HepG2 (cell line): ENCODE measurements around the gene FIBP. TPM values are rescaled to one million over a fixed set of nuclear protein-coding genes. Genes with fewer than 3 reads are reported as not detected.

Experiments used
- BORCS8-MEF2B ChIP-seq: sonication (generic); formaldehyde crosslinking; IDR thresholded peaks from 2 replicates; pipeline ENCODE4 v1.8.0; 2022; ENCODE audit warnings: mild to moderate bottlenecking, missing genetic modification reagents
- FOXK2 ChIP-seq: fragments of 450-650 bp; IDR thresholded peaks from 2 replicates; pipeline ENCODE4 v1.6.1; 2016
- HOXA5 ChIP-seq: sonication (generic); formaldehyde crosslinking; IDR thresholded peaks from 2 replicates; pipeline ENCODE4 v1.4.0; 2020; ENCODE audit warnings: missing genetic modification reagents
- MAZ ChIP-seq, 2 experiments: sonication (generic) in 1 of 2; formaldehyde crosslinking in 1 of 2; IDR thresholded peaks; 2 replicates each; pipeline versions ENCODE4 v1.5.0 to v1.6.1; 2012 to 2020; ENCODE audit warnings: low read depth in 2 of 2, mild to moderate bottlenecking in 2 of 2, borderline replicate concordance in 1 of 2, improper control_type of control experiment in 1 of 2, low read length in 1 of 2, missing genetic modification reagents in 1 of 2, moderate library complexity in 1 of 2
- MYNN ChIP-seq: sonication (generic); formaldehyde crosslinking; IDR thresholded peaks from 2 replicates; pipeline ENCODE4 v1.4.0; 2020; ENCODE audit warnings: mild to moderate bottlenecking, low read depth, missing genetic modification reagents
- NR1H2 ChIP-seq: sonication (generic); formaldehyde crosslinking; IDR thresholded peaks from 2 replicates; pipeline ENCODE4 v1.8.1; 2022; ENCODE audit warnings: low read depth, missing genetic modification reagents, borderline replicate concordance
- ZBTB38 ChIP-seq: sonication (generic); formaldehyde crosslinking; IDR thresholded peaks from 2 replicates; pipeline ENCODE4 v1.5.1; 2020; ENCODE audit warnings: mild to moderate bottlenecking, missing genetic modification reagents
- ZNF329 ChIP-seq: sonication (generic); formaldehyde crosslinking; IDR thresholded peaks from 2 replicates; pipeline ENCODE4 v1.9.0; 2021; ENCODE audit warnings: low read depth, mild to moderate bottlenecking, missing genetic modification reagents
- ZNF564 ChIP-seq: sonication (generic); formaldehyde crosslinking; IDR thresholded peaks from 2 replicates; pipeline ENCODE4 v1.8.1; 2023; ENCODE audit warnings: mild to moderate bottlenecking, missing genetic modification reagents
- ZNF891 ChIP-seq: sonication (generic); formaldehyde crosslinking; IDR thresholded peaks from 2 replicates; pipeline ENCODE4 v1.5.0; 2020; ENCODE audit warnings: mild to moderate bottlenecking, missing genetic modification reagents
- polyA plus RNA-seq, 8 experiments: library from polyadenylated mRNA; depleted of rRNA in 3 of 8; stranded (reverse) in 7 of 8; unstranded in 1 of 8; fragments of >200 nt; fragmentation: Illumina TruSeq in 4 of 8; extraction: Trizol in 4 of 8; gene quantifications; 2 replicates each; pipeline versions ENCODE4 v1.2.1 to v1.2.3, GENCODE V29; 2011 to 2016; ENCODE audit warnings: low read depth in 4 of 8, missing spikeins in 1 of 8, mixed read lengths in 1 of 8; ENCODE audit not compliant: insufficient read depth in 1 of 8
- total RNA-seq, 5 experiments: library from RNA; depleted of rRNA; stranded (reverse); fragments of >200 nt; fragmentation: Illumina TruSeq; extraction: Trizol; gene quantifications; 2 replicates each; pipeline ENCODE4 v1.2.3, GENCODE V29; 2016; ENCODE audit warnings: low read depth in 1 of 5
- TF ChIP-seq, protein P1 (sequence below): sonication (generic); formaldehyde crosslinking; IDR thresholded peaks from 2 replicates; pipeline ENCODE4 v1.9.0; 2021; ENCODE audit warnings: missing genetic modification reagents, mild to moderate bottlenecking, borderline replicate concordance
- TF ChIP-seq, protein P2 (sequence below), 2 experiments: sonication (generic) in 1 of 2; formaldehyde crosslinking in 1 of 2; IDR thresholded peaks; 2 replicates each; pipeline versions ENCODE4 v1.5.1 to v1.6.1; 2011 to 2020; ENCODE audit warnings: borderline replicate concordance in 1 of 2, low read depth in 1 of 2, low read length in 1 of 2, mild to moderate bottlenecking in 1 of 2, missing genetic modification reagents in 1 of 2, moderate library complexity in 1 of 2
- TF ChIP-seq, protein P3 (sequence below): sonication (generic); formaldehyde crosslinking; IDR thresholded peaks from 2 replicates; pipeline ENCODE4 v1.8.1; 2023; ENCODE audit warnings: mild to moderate bottlenecking, missing genetic modification reagents
- TF ChIP-seq, protein P4 (sequence below): sonication (generic); formaldehyde crosslinking; IDR thresholded peaks from 2 replicates; pipeline ENCODE4 v1.5.1; 2020; ENCODE audit warnings: mild to moderate bottlenecking, missing genetic modification reagents, borderline replicate concordance
- TF ChIP-seq, protein P5 (sequence below): sonication (generic); formaldehyde crosslinking; IDR thresholded peaks from 2 replicates; pipeline ENCODE4 v1.4.0; 2020; ENCODE audit warnings: missing genetic modification reagents, borderline replicate concordance

The FIBP gene
- total and polyA plus RNA-seq, 2 of the 13 experiments (the other 11 are each of a cell fraction or from before 2014, with no cell fraction given) = 42.9 to 62.1 TPM

DNA sequence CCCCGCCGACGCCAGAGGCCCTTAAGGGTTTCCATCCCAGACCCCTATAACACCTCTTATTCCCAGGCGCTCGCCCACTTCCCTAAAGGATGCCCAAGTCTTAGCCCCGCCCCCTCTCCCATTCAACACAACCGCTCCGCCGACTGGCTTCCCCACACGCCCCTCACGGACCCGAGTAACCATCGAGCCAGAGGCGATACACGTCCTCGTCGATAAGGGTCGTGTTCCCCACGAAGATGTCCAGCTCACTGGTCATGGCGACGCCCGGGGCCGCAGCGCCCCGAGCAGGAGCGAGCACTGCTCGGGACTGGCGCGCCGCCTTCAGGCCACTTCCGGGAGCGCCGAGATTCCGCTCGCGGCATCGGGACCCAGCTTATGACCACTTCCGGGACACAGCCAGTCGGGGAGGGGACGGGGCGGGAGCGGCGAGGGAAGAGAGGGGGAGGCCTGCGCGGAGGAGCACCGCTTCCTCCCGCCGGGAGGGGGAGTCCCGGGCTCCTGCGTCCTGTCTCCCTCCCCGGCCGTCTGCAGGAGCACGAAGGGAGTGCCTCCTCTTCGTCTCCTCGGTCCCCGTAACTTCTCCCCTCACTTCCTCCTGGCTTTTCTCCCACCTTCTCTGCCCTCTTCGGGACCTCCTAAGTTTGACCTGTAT is at the start of gene FIBP (continued):
- TF ChIP-seq ZNF564 (CRISPR knock-in tag) (no peak; the same call in 1 of the 2 replicates), ZNF891 (CRISPR knock-in tag) (peak; percentile 40; the same call in 1 of the 2 replicates), ZNF329 (CRISPR knock-in tag) (peak; percentile 48; the same call in 1 of the 2 replicates), BORCS8-MEF2B (CRISPR knock-in tag) (no peak; the same call in none of the 2 replicates), NR1H2 (CRISPR knock-in tag) (peak; percentile 68; the same call in 1 of the 2 replicates), HOXA5 (CRISPR knock-in tag) (0 out of 2 replicates have a peak, but pooled peaks have one; percentile 33), ZBTB38 (CRISPR knock-in tag) (no peak; the same call in 1 of the 2 replicates), MYNN (CRISPR knock-in tag) (peak; percentile 57; the same call in 1 of the 2 replicates), MAZ (IDR thresholded peaks at IDR 0.05; ENCODE audit: borderline replicate concordance, low read depth, low read length) (peak; percentile 95), MAZ (CRISPR knock-in tag; IDR thresholded peaks at IDR 0.05; ENCODE audit: low read depth) (peak; percentile 84), FOXK2 (no peak)
- TF ChIP-seq, protein P1, sequence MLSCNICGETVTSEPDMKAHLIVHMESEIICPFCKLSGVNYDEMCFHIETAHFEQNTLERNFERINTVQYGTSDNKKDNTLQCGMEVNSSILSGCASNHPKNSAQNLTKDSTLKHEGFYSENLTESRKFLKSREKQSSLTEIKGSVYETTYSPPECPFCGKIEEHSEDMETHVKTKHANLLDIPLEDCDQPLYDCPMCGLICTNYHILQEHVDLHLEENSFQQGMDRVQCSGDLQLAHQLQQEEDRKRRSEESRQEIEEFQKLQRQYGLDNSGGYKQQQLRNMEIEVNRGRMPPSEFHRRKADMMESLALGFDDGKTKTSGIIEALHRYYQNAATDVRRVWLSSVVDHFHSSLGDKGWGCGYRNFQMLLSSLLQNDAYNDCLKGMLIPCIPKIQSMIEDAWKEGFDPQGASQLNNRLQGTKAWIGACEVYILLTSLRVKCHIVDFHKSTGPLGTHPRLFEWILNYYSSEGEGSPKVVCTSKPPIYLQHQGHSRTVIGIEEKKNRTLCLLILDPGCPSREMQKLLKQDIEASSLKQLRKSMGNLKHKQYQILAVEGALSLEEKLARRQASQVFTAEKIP (CRISPR knock-in tag) = no peak
- TF ChIP-seq, protein P2, sequence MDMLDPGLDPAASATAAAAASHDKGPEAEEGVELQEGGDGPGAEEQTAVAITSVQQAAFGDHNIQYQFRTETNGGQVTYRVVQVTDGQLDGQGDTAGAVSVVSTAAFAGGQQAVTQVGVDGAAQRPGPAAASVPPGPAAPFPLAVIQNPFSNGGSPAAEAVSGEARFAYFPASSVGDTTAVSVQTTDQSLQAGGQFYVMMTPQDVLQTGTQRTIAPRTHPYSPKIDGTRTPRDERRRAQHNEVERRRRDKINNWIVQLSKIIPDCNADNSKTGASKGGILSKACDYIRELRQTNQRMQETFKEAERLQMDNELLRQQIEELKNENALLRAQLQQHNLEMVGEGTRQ (IDR thresholded peaks at IDR 0.05; ENCODE audit: low read depth, low read length) = no peak
- TF ChIP-seq, protein P2 (CRISPR knock-in tag; IDR thresholded peaks at IDR 0.05; ENCODE audit: borderline replicate concordance) = no peak; the same call in 1 of the 2 replicates
- TF ChIP-seq, protein P3, sequence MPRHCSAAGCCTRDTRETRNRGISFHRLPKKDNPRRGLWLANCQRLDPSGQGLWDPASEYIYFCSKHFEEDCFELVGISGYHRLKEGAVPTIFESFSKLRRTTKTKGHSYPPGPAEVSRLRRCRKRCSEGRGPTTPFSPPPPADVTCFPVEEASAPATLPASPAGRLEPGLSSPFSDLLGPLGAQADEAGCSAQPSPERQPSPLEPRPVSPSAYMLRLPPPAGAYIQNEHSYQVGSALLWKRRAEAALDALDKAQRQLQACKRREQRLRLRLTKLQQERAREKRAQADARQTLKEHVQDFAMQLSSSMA (CRISPR knock-in tag) = peak; percentile 83
- TF ChIP-seq, protein P4, sequence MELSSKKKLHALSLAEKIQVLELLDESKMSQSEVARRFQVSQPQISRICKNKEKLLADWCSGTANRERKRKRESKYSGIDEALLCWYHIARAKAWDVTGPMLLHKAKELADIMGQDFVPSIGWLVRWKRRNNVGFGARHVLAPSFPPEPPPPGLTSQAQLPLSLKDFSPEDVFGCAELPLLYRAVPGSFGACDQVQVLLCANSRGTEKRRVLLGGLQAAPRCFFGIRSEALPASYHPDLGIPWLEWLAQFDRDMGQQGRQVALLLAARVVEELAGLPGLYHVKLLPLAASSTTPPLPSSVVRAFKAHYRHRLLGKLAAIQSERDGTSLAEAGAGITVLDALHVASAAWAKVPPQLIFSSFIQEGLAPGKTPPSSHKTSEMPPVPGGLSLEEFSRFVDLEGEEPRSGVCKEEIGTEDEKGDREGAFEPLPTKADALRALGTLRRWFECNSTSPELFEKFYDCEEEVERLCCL (CRISPR knock-in tag) = no peak
- TF ChIP-seq, protein P5, sequence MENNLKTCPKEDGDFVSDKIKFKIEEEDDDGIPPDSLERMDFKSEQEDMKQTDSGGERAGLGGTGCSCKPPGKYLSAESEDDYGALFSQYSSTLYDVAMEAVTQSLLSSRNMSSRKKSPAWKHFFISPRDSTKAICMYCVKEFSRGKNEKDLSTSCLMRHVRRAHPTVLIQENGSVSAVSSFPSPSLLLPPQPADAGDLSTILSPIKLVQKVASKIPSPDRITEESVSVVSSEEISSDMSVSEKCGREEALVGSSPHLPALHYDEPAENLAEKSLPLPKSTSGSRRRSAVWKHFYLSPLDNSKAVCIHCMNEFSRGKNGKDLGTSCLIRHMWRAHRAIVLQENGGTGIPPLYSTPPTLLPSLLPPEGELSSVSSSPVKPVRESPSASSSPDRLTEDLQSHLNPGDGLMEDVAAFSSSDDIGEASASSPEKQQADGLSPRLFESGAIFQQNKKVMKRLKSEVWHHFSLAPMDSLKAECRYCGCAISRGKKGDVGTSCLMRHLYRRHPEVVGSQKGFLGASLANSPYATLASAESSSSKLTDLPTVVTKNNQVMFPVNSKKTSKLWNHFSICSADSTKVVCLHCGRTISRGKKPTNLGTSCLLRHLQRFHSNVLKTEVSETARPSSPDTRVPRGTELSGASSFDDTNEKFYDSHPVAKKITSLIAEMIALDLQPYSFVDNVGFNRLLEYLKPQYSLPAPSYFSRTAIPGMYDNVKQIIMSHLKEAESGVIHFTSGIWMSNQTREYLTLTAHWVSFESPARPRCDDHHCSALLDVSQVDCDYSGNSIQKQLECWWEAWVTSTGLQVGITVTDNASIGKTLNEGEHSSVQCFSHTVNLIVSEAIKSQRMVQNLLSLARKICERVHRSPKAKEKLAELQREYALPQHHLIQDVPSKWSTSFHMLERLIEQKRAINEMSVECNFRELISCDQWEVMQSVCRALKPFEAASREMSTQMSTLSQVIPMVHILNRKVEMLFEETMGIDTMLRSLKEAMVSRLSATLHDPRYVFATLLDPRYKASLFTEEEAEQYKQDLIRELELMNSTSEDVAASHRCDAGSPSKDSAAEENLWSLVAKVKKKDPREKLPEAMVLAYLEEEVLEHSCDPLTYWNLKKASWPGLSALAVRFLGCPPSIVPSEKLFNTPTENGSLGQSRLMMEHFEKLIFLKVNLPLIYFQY (CRISPR knock-in tag) = no peak
